PC-3 (cell line): Measurements from ENCODE around the gene FER1L5. TPM values are rescaled to one million over a fixed set of nuclear protein-coding genes. Genes with fewer than 3 reads are reported as not detected.

Experiments used
- ATAC-seq: fragments of 200-7000 bp; cut with Tn5 transposase; 2 replicates; pipeline ENCODE4 v1.9.1; 2020; ENCODE audit warnings: mild to moderate bottlenecking, moderate library complexity
- BruUV-seq: library from RNA; stranded (reverse); fragments of 400-500 nt; replicated peaks from 2 replicates; lab custom pipeline; 2021; lab: Mats Ljungman, UMichigan
- CTCF ChIA-PET: fragments of 300-600 bp; sonication (Branson Sonifier 250); formaldehyde crosslinking; loops from one replicate; lab custom pipeline; 2022; ENCODE audit warnings: antibody characterized with exemption; lab: Charles Lee
- POLR2A ChIA-PET: fragments of 300-600 bp; sonication (Branson Sonifier 250); formaldehyde crosslinking; loops from one replicate; lab custom pipeline; 2022; ENCODE audit warnings: antibody characterized with exemption; ENCODE audit not compliant: unreplicated experiment; lab: Charles Lee
- DNase-seq: peaks from one replicate; pipeline ENCODE4 v3.0.0-alpha.2; 2015
- H2AFZ ChIP-seq: fragments of 300-600 bp; sonication (generic); 2 replicates; pipeline ENCODE4 v1.6.0; 2016; ENCODE audit warnings: antibody characterized with exemption, low read length
- H3F3A ChIP-seq: fragments of 300-600 bp; sonication (generic); one replicate; pipeline ENCODE4 v1.6.0; 2017; ENCODE audit warnings: antibody characterized with exemption, low read length, control low read depth, mild to moderate bottlenecking; ENCODE audit not compliant: unreplicated experiment
- H3K27ac ChIP-seq: fragments of 300-600 bp; sonication (generic); 2 replicates; pipeline ENCODE4 v1.5.1; 2016; ENCODE audit warnings: mild to moderate bottlenecking, low read length
- H3K27me3 ChIP-seq: fragments of 300-600 bp; sonication (generic); 2 replicates; pipeline ENCODE4 v1.6.1; 2016; ENCODE audit warnings: low read length, mixed read lengths
- H3K36me3 ChIP-seq: fragments of 300-600 bp; sonication (generic); 2 replicates; pipeline ENCODE4 v1.6.1; 2016; ENCODE audit warnings: low read depth, mixed run types, low read length, mixed read lengths
- H3K4me1 ChIP-seq: fragments of 300-600 bp; sonication (generic); 2 replicates; pipeline ENCODE4 v1.5.1; 2016; ENCODE audit warnings: low read length; ENCODE audit not compliant: insufficient read depth
- H3K4me2 ChIP-seq: fragments of 300-600 bp; sonication (generic); 2 replicates; pipeline ENCODE4 v1.6.0; 2016; ENCODE audit warnings: low read length
- H3K4me3 ChIP-seq: fragments of 300-600 bp; sonication (generic); 2 replicates; pipeline ENCODE4 v1.5.1; 2016; ENCODE audit warnings: mild to moderate bottlenecking, low read length, mixed read lengths
- H3K79me2 ChIP-seq: fragments of 300-600 bp; sonication (generic); 2 replicates; pipeline ENCODE4 v1.6.1; 2017; ENCODE audit warnings: low read length, mixed read lengths
- H3K9ac ChIP-seq: fragments of 300-600 bp; sonication (generic); 2 replicates; pipeline ENCODE4 v1.6.0; 2016; ENCODE audit warnings: mild to moderate bottlenecking, low read length
- H3K9me2 ChIP-seq: fragments of 300-600 bp; sonication (generic); replicated peaks from 2 replicates; pipeline ENCODE4 v1.6.1; 2016; ENCODE audit warnings: mixed run types, low read length, mixed read lengths
- H3K9me3 ChIP-seq: fragments of 300-600 bp; sonication (generic); 2 replicates; pipeline ENCODE4 v1.6.1; 2016; ENCODE audit warnings: low read length, mixed read lengths
- H4K20me1 ChIP-seq: fragments of 300-600 bp; sonication (generic); 2 replicates; pipeline ENCODE4 v1.6.1; 2016; ENCODE audit warnings: low read length, mixed read lengths
- CTCF ChIP-seq: fragments of 300-600 bp; sonication (generic); conservative IDR thresholded peaks from 2 replicates; pipeline ENCODE4 v1.5.1; 2017; ENCODE audit warnings: antibody characterized with exemption, low read depth, mild to moderate bottlenecking, low read length
- EZH2 ChIP-seq: fragments of 300-600 bp; sonication (generic); IDR thresholded peaks from one replicate; pipeline ENCODE4 v1.6.1; 2017; ENCODE audit warnings: antibody characterized with exemption, mild to moderate bottlenecking, low read length; ENCODE audit not compliant: unreplicated experiment
- EZH2phosphoT487 ChIP-seq: fragments of 300-600 bp; sonication (generic); IDR thresholded peaks from 2 replicates; pipeline ENCODE4 v1.6.1; 2018; ENCODE audit warnings: mild to moderate bottlenecking, antibody characterized with exemption, low read length, borderline replicate concordance
- intact Hi-C: fragments of 100-400 bp; cut with micrococcal nuclease; formaldehyde crosslinking; loops from 2 replicates; pipeline ENCODE4 v1.9.0; 2023
- total RNA-seq: library from RNA; depleted of rRNA; stranded (reverse); fragments of >200 nt; gene quantifications from 2 replicates; pipeline ENCODE4 v1.2.3, GENCODE V29; 2014; rRNA removed

The FER1L5 gene
- total RNA-seq, 1 experiment from 2014 or later = not detected

GRCh38 chr2:96753661-96754282 is 111.2 kb downstream of the FER1L5 start:
- DNase-seq = no peak
- POLR2A ChIA-PET = no interaction called here

GRCh38 chr2:96754317-96754716 is 111.8 kb downstream of the FER1L5 start:
- intact Hi-C loops = no loop called here
- BruUV-seq = no TSS peak

More at GRCh38 chr2:96753661-96754282, 111.2 kb downstream of the FER1L5 start:
- H2AFZ ChIP-seq = no peak overlapping the region
- ATAC-seq = no peak
- H3K4me2 ChIP-seq = no peak overlapping the region
- H3K4me3 ChIP-seq = no peak overlapping the region
- H3F3A ChIP-seq = no peaks in the 10 kb centered on the region
- no peak overlapping the region for H3K27ac ChIP-seq
- CTCF ChIA-PET = no interaction called here
- BruUV-seq = no TSS peak
- intact Hi-C loops = no loop called here
- H4K20me1 ChIP-seq = no peaks in the 10 kb centered on the region
- H3K79me2 ChIP-seq = no peaks in the 10 kb centered on the region
- H3K4me1 ChIP-seq = no peaks in the 10 kb centered on the region
- H3K9ac ChIP-seq = no peak overlapping the region
- H3K27me3 ChIP-seq = no peaks in the 10 kb centered on the region
- no peak for TF ChIP-seq EZH2phosphoT487
- TF ChIP-seq CTCF = no peak
- TF ChIP-seq EZH2 = no peak
- H3K36me3 ChIP-seq = no peaks in the 10 kb centered on the region
- no peaks in the 10 kb centered on the region for H3K9me3 ChIP-seq
- no peaks in the 10 kb centered on the region for H3K9me2 ChIP-seq

More at GRCh38 chr2:96754317-96754716, 111.8 kb downstream of the FER1L5 start:
- Histone ChIP-seq H3K4me2 (no peak overlapping the region), H4K20me1 (no peaks in the 10 kb centered on the region), H3K27me3 (no peaks in the 10 kb centered on the region), H3K4me3 (no peak overlapping the region), H3K9me3 (no peaks in the 10 kb centered on the region), H2AFZ (no peak overlapping the region), H3F3A (no peaks in the 10 kb centered on the region), H3K4me1 (no peaks in the 10 kb centered on the region), H3K36me3 (no peaks in the 10 kb centered on the region), H3K9ac (no peak overlapping the region), H3K9me2 (no peaks in the 10 kb centered on the region), H3K27ac (no peak overlapping the region), H3K79me2 (no peaks in the 10 kb centered on the region)
- ATAC-seq = no peak
- DNase-seq = no peak
- TF ChIP-seq EZH2phosphoT487 = no peak
- TF ChIP-seq CTCF = no peak
- no peak for TF ChIP-seq EZH2
- ChIA-PET POLR2A (no interaction called here), CTCF (no interaction called here)

Other genes starting within 250 kb of the FER1L5 start
- gene NEURL3, start 137.4 kb upstream of the FER1L5 start, total RNA-seq = 0.18 and 0.40 TPM in 2 replicates
- gene ARID5A, start 106.0 kb upstream of the FER1L5 start, total RNA-seq = 6.1 and 8.2 TPM in 2 replicates
- 30.6 and 35.7 TPM in 2 replicates for gene KANSL3, start 4.5 kb upstream of the FER1L5 start, total RNA-seq
- gene LMAN2L, start 97.3 kb downstream of the FER1L5 start, total RNA-seq = 27.8 and 31.4 TPM in 2 replicates
- 12.5 and 15.1 TPM in 2 replicates for gene CNNM4, start 118.1 kb downstream of the FER1L5 start, total RNA-seq
- 9.0 and 12.3 TPM in 2 replicates for gene CNNM3, start 173.5 kb downstream of the FER1L5 start, total RNA-seq
- 4.0 and 8.2 TPM in 2 replicates for gene ANKRD23, start 201.3 kb downstream of the FER1L5 start, total RNA-seq
- gene ANKRD39, start 215.3 kb downstream of the FER1L5 start, total RNA-seq = 24.5 and 29.4 TPM in 2 replicates
- 20.6 and 29.8 TPM in 2 replicates for gene SEMA4C, start 227.3 kb downstream of the FER1L5 start, total RNA-seq